Ecto neural progenitor cell (in vitro differentiated cells): Measurements from ENCODE around the gene DEFB131B.
"Not testable (repeated sequence)": the region's sequence is repeated elsewhere in the genome, so short reads cannot be mapped to it uniquely, and the experiment has no call there.

ENCODE experiments used
- DNase-seq: peaks from one replicate; pipeline ENCODE4 v3.0.0-alpha.2; 2018; ENCODE audit warnings: low spot score

Gene DEFB131B, protein sequence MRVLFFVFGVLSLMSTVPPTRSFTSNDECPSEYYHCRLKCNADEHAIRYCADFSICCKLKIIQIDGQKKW

DNA sequence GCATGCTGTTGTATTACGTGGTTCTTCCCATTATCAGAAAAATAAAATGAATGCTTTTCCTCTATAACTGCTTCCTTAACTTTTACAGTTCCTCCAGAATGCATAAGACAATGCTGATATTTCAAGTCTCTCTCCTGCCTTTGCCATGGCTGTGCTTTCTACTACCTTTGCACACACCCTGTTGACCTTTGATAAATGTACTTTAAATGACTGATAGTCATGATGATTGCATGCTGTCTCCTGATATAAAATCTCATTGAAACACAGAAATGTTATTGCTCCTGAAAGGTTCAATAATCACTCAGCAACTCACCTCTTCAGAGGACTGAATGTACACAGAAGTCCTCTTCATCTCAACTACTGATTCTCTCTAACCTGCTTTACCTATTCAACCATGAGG lies at the start of gene DEFB131B:
TSS of gene DEFB131B (plus strand) at position 395 of the 400 bp plus-strand sequence. CDS start at position 395, 0 bp downstream.
- not testable (repeated sequence) for DNase-seq

DNA sequence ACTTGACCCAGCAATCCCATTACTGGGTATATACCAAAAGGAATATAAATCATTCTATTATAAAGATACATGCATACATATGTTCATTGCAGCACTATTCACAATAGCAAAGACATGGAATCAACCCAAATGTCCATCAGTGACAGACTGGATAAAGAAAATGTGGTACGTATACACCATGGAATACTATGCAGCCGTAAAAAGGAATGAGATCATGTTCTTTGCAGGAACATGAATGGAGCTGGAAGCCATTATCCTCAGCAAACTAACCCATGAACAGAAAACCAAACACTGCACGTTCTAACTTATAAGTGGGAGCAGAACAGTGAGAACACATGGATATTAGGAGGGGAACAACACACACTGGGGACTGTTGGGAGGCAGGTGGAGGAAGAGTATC lies 49.0 kb upstream of the DEFB131B start:
- not testable (repeated sequence) for DNase-seq

DNA sequence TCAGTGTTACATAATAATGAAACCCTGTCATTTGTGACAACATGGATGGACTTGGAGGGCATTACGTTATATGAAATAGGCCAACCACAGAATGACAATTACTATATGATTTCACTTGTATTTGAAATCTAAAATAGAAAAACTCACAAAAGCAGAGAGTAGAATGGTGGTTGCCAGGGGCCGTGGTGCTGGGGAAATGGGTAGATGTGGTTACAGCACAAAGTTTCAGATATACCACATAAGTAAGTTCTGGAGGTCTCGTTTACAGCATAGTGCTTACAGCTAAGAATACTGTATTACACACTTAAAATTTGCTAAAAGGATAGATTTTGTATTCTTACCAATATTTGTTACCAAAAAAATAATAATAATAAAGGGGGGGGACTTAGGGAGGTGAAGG lies 48.6 kb upstream of the DEFB131B start:
- DNase-seq = not testable (repeated sequence)

DNA sequence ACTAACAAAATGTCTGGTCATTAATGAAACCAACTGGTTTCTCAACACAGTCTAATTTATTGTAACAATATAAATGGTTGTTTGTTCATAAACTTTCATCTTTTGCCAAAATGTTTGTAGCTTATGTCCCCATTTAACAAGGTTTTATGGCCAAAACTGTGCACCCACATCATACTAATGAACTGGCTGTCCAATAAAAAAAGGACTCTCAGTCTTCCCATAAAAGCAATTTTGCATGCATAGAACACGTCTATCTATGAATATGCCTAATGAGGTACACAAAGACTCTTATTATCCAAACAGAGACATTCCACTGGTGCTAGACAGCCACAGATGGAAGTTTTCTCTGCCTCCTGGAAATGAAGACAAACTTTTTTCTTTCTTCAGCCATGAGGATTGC lies 45.4 kb upstream of the DEFB131B start, which contains the start of gene DEFB108B:
TSS of gene DEFB108B (plus strand) at position 390 of the 400 bp plus-strand sequence. CDS start at position 390, 0 bp downstream.
- not testable (repeated sequence) for DNase-seq

DNA sequence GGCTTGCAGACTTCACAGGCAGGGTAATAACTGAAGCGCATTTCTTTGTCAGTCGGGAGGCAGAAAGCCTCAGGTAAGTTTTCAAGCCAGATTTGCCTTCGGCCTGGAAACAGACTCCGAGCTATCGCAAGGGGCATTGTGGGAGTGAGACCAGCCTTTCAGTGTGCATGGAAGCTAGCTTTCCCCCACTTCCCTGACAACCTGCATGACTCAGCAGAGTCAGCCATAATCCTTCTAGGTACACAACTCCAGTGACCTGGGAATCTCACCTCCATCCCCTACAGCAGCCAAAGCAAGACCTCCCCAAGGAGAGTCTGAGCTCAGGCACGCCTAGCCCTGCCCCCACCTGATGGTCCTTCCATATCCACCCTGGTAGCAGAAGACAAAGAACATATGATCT lies 35.5 kb upstream of the DEFB131B start:
- not testable (repeated sequence) for DNase-seq

DNA sequence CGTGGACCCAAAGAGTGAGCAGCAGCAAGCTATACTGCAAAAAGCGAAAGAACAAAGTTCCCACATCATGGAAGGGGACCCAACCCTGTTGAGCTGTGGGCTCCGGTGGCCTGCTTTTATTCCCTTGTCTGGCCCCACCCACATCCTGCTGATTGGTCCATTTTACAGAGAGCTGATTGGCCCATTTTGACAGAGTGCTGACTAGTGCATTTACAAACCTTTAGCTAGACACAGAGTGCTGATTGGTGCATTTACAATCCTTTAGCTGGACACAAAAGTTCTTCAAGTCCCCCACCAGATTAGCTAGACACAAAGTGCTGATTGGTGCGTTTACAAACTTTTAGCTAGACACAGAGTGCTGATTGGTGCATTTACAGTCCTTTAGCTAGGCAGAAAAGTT lies 34.9 kb upstream of the DEFB131B start:
- not testable (repeated sequence) for DNase-seq

DNA sequence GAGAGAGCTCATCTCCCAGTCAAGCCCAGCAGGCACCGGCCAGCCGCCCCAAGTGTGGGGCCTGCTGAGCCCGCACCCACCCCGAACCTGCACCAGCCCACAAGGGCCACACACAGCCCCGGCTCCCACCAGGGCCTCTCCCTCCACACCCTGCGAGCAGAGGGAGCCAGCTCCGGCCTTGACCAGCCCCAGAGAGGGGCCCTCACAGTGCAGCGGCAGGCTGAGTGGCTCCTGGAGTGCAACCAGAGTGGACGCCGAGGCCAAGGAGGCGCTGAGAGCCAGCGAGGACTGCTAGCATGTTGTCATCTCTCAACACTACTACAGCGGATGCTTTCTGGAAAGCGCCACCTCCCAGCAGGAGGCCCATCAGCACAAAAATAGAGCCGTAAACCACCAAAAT lies 34.4 kb upstream of the DEFB131B start:
- no peak for DNase-seq

DNA sequence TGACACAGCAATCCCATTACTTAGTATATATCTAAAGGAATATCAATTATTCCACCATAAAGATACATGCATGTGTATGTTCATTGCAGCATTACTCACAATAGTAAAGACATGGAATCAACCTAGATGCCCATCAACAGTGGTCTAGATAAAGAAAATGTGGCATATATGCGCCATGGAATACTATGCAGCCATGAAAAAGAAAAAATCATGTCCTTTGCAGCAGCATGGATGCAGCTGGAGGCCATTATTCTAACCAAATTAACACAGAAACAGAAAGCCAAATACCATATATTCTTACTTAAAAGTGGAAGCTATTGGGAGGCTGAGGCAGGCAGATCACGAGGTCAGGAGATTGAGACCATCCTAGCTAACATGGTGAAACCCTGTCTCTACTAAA lies 24.4 kb upstream of the DEFB131B start:
- not testable (repeated sequence) for DNase-seq

DNA sequence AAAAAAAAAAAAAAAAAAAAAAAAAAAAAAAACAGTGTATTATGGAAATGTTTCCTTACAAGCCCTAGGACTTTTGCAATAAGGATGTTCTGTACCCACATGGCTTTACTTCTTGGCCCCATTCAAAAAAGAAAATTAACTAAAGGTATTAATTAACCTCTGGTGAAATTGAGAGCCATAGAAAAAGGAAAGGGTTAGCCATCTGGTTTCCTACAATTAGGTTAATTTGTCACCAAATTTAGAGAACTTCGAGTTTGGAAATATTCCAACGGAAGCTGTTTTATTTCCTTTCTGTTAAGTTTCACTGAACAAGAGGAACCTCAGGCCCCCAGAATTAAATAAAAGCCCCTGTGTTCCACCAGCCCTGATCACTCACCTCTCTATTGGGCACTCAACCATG lies 22.4 kb upstream of the DEFB131B start:
- DNase-seq = not testable (repeated sequence)

DNA sequence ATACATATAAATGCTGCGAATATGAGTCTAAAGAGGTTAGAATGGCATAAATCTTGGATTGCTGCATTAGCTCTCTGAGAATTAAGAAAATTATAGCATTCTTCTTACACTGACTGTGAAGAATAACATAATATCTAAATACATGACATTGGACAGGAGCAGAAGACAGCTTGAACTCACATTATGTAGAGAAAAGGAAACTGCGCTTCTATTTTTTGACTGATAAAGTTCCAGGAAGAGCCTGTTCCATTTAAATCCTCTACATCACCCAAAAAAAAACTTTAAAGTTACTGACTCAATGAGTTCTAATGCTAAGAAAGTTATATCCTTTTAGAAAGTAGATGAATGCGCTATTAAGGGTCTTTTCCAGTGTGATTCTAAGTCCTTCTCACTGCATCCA lies 17.4 kb upstream of the DEFB131B start:
- not testable (repeated sequence) for DNase-seq

DNA sequence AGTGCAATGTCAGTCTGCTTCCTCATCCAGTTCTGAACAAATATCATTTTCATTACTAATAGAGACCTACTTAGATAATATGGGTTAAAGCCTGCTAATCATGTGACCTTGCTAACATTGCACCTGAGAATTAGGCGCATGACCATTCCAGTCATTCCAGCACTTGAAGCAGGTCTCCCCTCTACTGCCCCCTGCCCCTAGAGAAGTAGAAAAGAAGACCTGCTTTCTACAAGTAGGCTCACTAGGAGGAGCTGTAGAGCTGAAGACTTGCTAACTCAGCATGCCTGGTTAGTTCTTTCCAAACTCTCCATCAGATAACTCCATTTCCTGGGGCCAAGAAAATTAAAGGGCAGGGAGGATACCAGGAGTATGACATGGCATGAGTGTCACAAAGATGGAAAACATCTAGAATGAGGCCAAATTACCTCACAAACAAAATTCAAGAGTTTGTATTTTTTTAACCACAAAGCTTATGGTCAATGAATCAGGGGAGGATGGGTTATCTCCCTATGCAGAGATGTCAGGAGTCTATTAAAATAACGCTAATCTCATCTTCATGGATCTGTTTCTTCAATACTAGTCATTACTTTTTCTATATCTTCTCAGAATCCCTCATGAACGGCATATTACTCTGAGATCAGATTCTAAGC lies 14.2 kb upstream of the DEFB131B start:
- not testable (repeated sequence) for DNase-seq

DNA sequence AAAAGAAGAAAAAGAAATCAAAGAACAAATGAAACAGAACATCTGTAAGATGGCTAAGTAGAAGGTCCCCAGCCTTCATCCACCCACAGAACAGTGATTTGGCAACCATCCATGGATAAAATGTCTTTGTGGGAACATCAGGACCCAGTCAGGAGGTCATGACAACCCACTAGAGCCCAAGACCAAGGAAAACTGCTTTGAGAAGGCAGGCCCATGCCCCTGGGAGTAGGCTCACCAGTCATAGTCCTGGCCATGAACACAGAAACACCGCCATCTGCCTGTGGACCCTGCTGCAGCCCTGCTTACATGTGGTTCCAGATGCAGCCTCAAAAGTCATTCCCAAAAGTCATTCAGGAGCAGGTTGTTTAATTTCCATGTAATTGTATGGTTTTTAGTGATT lies 11.0 kb upstream of the DEFB131B start:
- DNase-seq = not testable (repeated sequence)

DNA sequence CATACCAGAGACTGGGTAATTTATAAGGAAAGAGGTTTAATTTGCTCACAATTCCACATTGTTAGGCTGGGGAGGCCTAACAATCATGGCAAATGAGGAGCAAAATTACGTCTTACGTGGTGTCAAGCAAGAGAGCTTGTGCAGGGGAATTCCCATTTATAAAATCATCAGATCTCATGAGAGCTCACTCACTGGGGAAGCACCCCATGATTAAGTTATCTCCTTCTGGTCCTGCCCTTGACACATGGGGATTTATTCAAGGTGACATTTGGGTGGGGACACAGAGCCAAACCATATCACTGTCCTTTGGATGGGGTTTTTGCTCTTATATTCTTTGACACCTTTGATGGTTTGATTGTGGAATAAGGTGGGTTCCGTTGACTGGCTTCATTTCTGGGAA lies 8.3 kb upstream of the DEFB131B start:
- not testable (repeated sequence) for DNase-seq

DNA sequence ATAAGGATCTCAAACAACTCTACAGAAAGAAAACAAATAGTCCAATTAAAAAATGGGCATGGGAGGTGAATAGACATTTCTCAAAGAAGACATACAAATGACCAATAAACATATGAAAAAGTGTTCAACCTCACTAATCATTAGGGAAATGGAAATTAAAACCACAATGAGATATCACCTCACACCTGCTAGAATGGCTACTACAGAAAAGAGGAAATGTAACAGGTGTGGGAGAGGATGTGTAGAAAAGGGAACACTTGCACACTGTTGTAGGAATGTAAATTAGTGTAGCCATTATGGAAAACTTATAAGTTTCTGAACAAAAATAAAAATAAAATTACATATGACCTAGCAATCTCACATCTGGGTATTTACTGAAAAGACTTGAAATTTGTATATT lies 7.6 kb upstream of the DEFB131B start:
- not testable (repeated sequence) for DNase-seq

DNA sequence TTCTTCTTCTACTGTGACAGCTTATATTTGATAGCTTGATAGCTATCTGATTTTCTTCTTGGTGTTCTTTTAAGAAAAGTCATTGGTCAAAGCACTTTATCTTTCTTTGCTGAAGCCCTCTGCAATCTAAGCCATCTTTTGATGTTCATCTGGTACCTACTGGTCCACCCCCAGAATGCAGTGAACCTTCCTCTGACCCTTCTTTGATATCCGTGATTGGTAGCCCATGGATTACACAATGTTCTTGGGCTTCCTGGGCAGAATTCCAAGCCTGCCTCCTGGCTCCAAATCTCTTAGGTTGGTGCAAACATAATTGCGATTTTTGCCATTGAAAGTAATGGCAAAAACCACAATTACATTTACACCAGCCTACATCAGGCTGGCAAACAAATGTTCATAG lies 2.0 kb upstream of the DEFB131B start:
- DNase-seq = not testable (repeated sequence)

DNA sequence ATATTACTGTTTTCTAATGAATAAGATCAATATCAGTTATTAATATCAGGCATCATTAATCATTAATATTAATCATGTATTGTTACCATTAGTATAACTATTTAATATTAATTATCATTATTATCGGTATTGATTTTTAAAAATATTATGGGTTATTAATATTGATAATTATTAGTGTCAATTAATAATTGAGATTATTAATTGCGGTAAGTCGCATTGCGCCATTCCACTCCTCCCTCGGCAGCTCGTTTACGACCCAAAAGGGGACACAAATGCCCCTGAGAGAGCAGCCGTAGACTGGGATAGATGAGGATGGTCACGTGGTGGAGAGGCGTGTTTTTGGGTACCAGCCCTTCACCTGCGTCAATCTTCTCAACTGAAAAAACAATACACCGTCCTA lies 7.6 kb downstream of the DEFB131B start:
- DNase-seq = not testable (repeated sequence)

DNA sequence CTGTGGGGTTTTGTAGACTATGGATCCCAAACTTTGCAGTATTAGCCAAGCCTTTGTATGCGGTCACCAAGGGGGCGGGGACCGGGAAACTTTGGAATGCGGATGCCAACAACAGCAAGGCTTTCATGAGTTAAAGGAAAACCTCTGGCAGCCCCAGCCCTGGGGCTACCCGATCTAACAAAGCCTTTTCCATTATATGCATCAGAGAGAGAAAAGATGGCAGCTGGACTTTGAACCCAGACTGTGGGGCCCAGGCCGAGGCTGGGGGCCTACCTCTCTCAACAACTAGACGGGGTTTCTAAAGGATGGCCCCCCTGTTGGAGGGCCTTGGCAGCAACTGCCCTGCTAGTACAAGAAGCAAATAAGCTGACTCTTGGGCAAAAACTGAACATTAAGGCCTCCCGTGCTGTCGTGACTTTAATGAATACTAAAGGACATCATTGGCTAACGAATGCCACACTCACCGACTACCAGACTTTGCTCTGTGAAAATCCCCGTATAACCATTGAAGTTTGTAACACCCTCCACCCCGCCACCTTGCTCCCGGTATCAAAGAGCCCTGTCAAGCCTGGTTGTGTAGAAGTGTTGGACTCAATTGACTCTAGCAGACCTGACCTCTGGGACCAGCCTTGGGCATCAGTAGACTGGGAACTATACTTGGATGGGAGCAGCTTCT lies 10.2 kb downstream of the DEFB131B start:
- not testable (repeated sequence) for DNase-seq

DNA sequence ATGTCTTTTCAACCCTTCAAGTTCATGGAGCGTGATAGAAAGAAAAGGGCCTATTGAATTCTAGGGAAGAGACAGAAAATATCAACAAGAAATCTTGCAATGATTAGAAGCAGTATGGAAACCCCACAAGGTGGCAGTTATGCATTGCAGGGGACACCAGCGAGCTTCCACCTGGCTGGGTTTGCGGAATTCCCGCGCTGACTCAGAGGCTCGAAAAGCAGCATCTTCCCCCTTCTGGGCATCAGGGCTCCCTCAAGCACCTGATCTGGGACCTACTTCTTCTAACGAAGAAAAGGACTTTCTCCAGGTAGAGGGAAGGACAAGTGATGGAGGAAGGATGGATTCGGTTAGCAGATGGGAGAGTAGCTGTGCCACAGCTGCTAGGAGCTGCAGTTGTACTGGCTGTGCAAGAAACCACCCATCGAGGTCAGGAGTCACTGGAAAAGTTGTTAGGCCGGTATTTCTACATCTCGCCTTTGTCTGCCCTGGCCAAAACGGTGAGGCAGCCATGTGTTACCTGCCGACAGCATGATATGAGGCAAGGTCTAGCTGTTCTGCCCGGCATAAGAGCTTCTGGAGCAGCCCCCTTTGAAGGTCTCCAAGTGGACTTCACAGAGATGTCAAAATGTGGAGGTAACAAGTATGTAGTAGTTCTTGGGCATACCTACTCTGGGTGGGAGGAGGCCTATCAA lies 11.1 kb downstream of the DEFB131B start:
- DNase-seq = not testable (repeated sequence)

DNA sequence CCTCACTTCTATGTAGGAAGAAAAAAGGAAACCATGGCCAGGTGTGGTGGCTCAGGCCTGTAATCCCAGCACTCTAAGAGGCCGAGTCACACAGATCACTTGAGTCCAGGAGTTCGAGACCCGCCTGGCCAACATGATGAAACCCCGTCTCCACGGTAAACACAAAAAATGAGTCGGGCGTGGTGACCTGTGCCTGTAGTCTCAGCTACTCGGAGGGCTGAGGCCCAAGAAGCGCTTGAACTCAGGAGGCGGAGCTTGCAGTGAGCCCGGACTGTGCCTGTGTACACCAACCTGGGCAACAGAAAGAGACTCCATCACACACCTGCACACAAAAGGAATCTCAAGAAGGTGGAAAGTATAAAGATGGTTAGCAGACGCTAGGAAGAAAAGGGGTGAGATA lies 17.7 kb downstream of the DEFB131B start:
- no peak for DNase-seq

DNA sequence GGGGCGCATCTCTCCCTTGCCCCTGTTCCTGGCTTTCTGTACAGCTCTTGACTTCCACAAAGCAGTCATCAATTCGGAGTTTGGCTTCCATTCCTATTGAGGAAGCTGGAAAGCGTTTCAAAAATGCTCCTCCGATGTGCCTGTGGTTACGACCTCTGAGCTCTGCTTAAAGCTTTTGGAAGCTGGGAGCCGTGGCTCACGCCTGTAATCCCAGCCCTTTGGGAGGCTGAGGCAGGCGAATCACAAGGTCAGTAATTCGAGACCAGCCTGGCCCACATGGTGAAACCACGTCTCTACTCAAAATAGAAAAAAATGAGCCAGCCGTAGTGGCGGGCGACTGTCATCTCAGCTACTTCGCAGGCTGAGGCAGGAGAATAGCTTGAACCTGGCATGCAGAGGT lies 22.9 kb downstream of the DEFB131B start:
- not testable (repeated sequence) for DNase-seq

DNA sequence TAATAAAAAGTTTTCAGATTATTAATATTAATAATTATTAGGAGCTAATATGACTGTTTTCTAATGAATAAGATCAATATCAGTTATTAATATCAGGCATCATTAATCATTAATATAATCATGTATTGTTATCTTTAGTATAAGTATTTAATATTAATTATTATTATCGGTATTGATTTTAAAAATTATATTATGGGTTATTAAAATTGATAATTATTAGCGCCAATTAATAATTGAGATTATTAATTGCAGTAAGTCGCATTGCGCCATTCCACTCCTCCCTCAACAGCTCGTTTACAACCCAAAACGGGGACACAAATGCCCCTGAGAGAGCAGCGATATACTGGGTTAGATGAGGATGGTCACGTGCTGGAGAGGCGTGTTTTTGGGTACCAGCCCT lies 30.0 kb downstream of the DEFB131B start:
- DNase-seq = no peak

DNA sequence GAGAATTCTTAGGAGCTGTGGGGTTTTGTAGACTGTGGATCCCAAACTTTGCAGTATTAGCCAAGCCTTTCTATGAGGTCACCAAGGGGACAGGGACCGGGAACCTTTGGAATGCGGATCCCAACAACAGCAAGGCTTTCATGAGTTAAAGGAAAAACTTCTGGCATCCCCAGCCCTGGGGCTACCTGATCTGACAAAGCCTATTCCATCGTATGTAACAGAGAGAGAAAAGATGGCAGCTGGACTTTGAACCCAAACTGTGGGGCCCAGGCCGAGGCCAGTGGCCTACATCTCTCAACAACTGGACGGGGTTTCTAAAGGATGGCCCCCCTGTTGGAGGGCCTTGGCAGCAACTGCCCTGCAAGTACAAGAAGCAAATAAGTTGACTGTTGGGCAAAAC lies 32.5 kb downstream of the DEFB131B start:
- DNase-seq = not testable (repeated sequence)
